ENCODE results near the gene UTS2B.
"Not testable (repeated sequence)": the region's sequence is repeated elsewhere in the genome, so short reads cannot be mapped to it uniquely, and the experiment has no call there.

The UTS2B gene

DNA sequence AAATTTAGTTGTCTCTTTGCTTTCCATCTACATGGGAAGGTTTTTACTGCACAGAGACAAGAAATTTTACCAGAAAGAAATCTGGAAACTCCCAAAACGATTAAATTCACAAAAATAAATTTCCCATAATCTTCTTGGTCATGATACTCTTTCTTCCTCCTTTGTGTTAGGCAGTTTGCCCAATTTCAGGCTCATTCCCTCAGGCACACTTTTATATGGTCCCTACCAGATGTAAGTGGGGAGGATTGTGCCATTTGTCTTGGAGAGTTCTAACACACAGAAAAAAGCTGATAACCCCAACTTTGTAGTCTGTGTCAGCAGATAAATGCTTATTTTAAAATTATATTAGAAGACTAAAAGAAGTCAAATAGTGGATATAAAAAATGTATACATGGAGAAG is 50.2 kb downstream of the UTS2B start:
- DNase-seq (ENCODE audit: low read depth, low spot score): no peak

DNA sequence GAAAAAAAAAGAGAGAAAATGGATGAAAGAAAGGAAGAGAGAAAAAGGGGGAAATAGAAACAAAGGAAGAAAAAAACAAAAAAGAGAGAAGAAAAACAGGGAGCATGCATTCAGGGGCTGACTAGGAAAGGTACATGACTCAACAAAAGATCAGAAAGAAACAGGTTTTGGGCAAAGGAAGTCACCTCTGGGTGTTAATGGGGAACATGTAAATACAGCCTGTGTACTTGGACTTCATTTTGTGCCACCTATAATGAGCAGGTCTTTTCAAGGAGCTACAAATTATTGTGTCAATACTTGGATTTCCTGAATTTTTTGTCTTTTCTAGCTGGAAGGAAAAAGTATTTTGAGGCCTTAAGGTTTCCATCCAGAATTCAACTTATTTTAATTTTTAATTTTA is 54.6 kb downstream of the UTS2B start:
- no peak for DNase-seq (ENCODE audit: low read depth, low spot score)

DNA sequence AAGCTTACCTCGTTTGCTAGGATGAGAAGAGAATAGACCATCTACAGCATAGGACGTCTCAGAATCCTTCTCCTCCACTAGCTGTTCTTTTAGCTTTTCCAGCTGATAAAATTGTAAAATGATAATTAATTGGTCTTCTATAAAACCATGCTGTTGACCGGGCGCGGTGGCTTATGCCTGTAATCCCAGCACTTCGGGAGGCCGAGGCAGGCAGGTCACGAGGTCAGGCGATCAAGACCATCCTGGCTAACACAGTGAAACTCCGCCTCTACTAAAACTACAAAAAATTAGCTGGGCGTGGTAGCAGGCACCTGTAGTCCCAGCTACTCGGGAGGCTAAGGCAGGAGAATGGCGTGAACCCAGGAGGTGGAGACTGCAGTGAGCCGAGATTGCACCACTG is 55.1 kb downstream of the UTS2B start:
- not testable (repeated sequence) for DNase-seq (ENCODE audit: low read depth, low spot score)

DNA sequence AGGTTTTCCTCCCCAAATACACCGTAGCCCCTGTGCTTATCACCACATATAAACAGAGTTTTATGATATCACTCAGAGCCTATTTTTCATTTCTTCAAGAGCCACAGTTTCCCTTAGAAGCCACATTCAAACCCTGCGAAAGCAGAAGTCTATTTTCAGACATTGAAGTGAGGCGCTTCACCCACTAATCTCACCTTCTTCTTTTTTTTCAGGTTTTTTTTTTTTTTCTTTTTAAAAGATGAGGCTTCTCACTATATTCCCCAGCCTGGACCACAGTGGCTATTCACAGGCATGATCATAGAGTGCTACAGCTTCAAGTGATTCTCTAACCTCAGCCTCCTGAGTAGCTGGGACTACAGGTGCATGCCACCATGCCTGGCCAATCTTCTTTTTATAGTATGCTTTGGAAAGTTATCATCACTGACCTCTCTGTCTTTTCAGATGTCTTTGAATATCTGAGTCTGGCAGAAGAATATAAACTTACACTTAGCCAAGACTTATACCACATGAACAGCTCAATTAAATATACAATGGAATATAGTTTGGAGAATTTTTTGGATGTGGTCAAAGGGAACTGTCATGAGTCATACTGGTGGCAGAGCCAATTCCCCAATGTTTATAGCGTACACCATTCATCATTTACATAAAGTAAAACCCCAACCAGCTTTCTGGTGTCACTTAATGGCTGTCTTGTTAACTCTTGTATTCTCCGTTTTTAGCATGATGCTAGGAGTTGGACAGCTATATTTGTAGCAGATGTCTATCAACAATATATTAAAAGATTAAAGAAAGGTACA is 60.8 kb downstream of the UTS2B start:
- no peak for DNase-seq (ENCODE audit: low read depth, low spot score)

DNA sequence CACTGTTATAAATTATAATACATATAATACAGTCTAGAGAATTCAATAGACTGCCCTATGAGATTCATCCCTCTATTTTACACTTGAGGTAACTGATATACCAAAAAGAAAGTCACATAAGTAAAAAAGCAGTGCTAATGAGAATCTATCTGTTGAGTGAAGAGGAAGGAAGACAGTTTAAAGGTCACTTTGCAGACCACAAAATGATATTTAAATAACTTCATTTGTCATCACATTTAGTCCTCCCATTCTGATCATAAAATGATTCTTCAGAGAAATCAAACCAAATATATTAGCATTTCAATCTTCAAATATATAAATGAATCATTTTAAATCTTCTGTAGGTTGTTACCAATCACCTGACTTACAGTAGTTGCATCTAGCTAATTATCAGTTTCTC is 61.6 kb downstream of the UTS2B start:
- DNase-seq (ENCODE audit: low read depth, low spot score): no peak

DNA sequence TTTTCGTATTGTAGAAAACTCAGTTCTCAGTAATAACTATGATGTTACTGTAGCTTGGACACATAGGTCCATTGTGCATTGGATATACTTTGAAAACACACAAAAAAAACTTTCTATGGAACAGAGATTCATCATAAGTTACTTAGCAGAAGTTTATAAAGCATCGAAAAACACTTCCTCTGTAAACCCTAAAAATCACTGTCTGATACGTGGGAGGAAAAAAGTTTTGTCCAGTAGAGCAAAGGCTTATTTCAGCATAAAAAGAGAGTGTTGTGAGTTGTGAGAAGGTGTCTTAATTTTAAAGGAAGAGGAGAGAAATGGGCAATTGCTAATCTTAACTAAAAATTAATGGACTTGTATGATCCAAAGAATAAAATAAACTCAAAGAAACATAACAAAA is 66.5 kb downstream of the UTS2B start:
- no peak for DNase-seq (ENCODE audit: low read depth, low spot score)

DNA sequence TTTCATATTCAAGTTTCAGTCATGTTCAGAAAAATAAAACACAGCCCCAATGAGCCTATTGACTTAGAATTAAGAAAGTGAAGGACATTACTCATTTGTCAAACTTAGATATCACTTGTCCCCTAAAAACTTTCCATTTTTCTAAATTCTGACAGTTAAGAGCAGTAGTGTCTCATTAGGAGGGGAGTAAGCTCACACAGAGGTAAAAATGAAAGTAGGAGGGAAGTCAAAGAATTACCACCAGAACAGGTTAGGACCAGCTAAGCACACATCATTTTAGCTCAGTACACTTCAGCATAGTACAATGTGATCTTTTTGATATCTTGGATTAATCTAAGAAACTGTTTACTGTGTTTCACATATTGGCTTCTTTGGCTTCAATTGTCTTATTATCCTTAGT is 67.0 kb downstream of the UTS2B start:
- DNase-seq (ENCODE audit: low read depth, low spot score): no peak

DNA sequence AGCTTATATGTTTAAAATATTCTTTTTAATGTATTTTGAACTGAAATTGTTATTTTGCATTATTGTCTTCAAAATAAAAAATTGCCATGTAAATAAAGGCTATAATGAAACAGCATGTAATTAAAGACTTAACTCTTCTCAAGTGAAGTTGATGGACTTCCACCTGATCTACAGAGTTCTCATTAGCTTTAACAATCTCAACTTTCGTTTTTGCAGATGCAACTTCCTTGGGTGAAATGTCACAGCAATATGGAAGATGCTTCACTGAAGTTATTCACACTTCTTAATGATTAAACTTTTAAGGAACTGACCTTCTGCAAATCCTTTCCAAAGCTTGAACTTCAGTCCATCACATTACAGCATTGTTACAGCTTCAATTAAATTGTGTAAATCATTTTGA is 67.7 kb downstream of the UTS2B start:
- DNase-seq (ENCODE audit: low read depth, low spot score): no peak

DNA sequence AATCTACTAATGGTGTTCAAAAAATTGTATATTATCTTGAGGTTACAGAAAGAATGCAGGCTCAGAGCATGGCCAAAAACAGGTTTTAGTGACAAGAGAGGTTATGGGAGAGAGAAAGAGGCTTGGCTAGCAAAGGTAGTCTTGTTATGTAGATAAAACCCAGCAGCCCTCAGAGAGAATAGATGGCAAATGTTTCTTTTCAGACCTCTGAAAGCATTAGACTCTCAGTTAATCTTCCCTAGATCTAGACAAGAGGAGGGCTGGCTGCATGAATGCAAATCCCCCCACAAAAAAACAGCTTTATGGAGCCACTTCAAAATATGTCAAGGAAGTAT is 69.1 kb downstream of the UTS2B start:
- DNase-seq (ENCODE audit: low read depth, low spot score): no peak

DNA sequence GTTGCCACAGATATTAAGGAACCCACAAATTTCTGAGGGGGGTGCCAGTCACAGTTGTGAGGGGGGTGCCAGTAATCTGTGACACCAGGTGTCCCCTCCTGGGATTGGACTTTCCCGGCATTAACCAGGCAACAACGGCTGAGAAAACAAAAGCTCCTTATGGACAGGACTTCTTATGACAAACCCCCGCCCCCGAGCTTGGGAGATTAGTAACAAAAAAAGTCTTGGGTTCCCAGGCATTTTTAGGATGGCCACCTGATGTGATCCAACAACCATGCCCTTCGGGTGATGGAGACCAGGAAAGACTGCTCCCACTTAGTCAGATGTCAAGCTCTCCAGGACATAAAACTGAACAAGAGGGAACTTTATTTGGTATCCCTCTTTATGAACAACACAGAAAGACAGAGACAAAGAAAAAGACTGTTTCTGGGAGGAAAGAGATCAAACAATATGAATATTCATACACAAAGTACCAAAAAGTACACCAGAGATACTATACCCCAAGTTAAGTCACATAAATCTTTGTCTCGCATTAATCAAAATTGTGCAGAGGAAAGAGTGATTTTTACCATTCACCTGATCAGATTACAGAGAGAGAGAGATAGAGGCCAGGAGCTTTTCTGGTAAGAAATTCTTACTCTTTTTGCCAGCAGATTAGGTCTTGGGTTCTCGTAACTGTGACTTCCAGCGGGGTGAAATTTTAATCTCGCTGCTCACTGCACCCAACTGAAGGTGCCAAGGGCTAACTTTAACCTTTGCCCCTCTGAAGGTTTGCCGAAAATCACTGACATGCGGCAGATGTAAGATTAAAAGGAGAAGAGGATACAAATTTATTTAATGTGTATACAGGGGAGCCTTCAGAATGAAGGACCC is 69.7 kb downstream of the UTS2B start:
- no peak for DNase-seq (ENCODE audit: low read depth, low spot score)

DNA sequence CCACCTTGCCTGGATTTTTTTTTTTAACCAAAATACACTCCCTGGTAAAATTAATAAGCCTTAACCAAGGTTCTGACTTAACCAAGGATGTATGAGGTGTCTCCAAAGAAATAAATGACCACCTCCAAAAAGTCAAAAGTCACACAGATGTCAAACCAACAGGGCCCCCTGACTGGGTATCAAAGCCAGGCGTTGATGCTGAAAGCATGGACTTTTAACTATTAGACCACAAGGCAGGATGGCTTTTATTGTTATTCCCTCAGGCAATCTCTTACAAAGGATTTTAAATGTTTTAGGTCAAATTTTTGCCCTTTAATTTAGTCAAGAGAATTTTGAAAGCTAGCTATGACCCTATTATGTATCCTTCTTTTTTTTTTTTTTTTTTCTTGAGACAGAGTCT is 70.8 kb downstream of the UTS2B start:
- no peak for DNase-seq (ENCODE audit: low read depth, low spot score)

DNA sequence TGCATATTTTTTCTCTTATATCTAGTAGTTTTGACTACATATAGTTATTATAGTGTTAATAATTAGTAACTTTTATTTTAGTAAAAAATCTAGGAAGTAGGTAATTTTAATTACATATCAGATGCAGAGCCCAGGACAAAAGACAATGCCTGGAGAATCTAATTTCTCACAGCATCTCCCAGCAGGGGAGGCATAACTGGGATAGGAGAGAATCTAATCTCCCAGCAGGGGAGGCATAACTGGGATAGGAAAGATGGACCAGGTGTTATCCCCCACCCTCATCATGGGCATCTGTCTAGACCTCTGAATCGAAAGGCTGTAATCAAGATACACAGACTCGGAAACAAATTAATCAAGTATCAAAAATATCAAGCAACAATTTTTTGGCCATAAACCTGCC is 73.0 kb downstream of the UTS2B start:
- DNase-seq (ENCODE audit: low read depth, low spot score): no peak

DNA sequence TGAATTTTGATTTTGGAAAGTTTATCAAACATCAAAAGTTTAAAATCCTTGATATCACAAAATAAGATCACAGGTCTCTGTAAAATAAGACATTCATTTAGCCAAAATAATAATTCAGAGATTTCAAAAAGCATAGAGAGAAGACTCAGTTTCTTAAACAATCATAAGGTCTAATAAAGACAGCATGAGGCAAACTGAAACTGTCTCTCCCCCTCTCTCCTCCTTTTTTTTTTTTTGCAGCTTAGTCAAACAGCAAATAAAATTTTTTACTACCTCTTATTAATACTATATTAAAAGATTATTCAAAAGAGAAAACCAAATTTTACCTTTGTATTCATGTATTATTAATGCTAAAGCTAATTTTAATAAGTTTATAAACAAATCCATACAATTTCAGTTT is 73.9 kb downstream of the UTS2B start:
- DNase-seq (ENCODE audit: low read depth, low spot score): no peak

DNA sequence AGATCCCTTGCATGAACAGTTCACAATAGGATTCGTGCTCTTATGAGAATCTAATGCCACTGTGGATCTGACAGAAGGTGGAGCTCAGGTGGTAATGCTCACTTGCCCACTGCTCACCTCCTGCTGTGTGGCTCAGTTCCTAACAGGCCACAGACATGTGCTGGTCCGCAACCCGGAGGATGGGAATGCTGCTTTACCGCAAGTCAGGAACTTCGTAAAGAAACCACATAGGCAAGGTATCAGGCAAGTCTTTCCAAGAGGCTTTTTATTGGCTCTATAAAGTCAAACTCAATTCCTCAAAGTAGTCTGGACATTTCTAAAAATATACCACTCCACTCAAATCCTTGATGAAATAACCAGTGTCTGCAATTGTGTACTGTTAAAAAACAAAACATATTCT is 75.2 kb downstream of the UTS2B start:
- no peak for DNase-seq (ENCODE audit: low read depth, low spot score)

DNA sequence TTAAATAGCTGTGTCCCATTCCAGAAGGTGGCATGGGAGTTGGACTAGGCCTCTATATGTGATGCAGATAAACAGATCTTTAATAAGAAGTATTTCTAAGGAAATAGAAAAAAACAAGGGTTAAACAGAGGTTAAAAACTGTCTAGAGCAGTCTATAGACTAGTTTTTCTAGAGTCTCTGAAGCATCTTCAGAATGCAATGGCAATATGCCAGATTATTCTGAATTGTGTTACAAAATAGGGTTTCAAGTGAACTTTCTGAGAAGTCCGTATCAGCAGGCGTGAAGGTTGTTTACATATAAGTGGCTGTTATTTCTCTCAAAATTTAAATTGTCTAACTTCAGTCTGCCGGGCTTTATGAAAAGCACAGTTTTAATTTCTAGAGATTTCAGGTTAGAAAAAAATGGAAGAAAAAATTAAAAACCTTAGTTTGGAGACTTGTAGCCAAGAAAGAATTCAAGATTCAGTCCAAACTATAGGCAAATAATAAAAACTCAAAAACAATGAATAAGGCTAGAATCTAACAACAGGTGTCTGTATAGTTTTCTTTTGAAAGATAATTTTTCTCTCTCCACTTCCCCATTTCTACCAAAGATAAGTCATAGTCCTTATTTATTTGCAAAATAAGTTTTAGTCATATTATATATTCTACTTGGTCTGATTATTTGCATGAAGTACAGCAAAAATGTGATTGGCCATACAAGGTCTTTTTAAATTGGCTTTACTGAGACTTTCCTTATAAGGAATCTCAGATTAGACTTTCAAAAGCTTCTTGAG is 76.0 kb downstream of the UTS2B start:
- DNase-seq (ENCODE audit: low read depth, low spot score): no peak

DNA sequence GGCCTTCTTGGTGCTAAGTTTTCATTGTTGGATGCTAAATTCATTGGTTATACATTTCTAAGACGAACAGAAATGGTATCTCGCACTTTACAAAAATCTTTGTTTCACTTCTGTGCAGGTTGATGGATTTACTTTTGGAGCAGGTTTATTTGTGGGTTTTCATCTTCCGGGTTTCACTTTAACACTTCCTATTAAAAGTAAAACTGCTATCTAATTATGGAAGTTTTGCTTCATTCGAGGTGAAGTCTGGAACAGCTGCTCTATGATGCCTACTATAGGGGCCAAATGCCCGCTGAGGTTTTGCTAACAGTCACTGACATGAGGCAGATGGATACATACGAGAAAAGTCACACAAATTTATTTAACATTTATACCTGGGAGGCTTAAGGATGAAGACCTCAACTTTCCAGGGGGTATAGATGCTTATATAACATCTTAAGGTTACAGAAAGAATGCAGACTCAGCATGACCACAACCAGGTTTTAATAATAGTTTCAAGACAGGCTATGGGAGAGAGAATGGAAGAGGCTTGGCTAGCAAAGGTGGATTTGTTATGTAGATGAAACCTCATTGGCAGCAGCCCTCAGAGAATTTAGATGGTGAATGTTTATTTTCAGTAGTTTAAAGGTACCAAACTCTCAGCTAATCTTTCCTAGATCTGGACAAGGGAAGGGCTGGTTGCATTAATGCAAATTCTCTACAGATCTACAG is 77.1 kb downstream of the UTS2B start:
- DNase-seq (ENCODE audit: low read depth, low spot score): no peak

DNA sequence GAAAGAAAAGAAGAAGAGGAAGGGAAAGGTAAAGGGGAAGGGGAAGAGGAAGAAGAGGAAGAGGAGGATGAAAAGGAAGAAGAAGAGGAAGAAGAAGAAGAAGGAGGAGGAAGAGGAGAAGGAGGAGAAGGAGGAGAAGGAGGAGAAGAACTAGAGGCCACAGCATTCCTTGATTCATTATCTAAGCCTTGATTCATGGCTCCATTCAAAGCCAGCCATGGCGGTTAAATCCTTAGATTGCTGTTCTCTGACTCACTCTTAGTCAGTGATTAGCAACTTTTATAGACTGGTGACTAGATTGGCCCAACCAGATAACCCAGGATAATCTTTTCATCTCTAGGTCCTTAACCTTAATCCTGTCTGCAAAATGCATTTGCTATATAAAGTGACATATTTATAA is 83.7 kb downstream of the UTS2B start:
- DNase-seq (ENCODE audit: low read depth, low spot score): no peak

DNA sequence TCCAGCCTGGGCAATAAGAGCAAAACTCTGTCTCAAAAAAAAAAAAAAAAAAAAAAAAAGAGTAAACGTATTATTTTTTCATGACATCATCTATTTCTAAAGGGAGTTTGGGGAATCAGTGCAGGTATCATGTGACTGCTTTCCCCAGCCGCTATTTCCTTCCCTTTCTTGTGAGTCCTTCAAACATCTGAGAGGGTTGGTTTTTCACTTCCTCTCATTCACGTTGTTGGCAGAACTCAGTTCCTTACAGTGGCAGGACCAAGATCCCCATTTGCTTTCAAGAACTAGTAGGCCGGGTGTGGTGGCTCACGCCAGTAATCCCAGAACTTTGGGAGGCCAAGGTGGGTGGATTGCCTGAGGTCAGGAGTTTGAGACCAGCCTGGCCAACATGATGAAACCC is 84.3 kb downstream of the UTS2B start:
- DNase-seq (ENCODE audit: low read depth, low spot score): not testable (repeated sequence)

DNA sequence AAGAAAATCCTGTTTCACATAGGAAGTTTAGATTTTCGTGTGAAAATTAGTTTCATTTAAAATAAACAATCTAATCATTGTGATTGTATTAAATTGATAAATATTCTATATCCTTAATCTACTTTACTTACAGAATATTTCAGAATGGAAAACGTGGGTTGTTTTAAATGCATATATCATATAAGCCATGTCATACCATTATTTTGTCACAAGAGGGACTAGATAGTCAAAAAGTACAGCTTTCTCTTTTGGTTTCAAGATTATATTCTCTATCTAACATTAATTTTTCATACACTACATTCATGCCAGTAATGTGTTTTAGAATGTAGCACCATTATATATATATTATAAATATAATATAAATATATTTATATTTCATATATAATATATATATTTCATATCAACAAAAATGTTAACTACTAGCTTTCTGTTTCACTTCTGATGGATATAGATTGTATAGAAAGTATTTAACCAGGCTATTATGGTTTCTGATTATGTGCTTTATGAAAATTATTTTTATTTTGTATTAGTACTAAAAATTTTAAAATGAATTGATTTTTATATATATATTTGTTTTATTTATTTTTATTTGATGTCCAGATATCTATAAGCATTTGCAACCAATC is 86.0 kb downstream of the UTS2B start:
- DNase-seq (ENCODE audit: low read depth, low spot score): no peak

DNA sequence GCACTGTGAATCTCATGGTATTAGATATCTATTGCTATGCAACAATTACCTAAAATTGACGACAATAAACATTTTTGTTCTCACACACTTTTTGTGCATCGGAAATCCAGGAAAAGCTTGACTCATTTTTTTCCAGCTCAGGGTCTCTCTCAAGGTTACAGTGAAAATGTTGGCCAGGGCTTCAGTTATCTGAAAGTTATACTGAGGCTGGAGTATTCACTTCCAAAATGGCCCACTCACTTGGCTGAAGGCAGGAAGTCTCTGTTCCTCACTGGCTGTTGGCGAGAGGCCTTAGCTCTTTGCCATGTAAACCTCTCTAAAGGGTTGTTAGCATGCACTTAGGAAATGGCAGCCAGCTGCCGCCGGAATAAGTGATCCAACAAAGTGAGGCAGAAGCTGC is 89.8 kb downstream of the UTS2B start:
- no peak for DNase-seq (ENCODE audit: low read depth, low spot score)

DNA sequence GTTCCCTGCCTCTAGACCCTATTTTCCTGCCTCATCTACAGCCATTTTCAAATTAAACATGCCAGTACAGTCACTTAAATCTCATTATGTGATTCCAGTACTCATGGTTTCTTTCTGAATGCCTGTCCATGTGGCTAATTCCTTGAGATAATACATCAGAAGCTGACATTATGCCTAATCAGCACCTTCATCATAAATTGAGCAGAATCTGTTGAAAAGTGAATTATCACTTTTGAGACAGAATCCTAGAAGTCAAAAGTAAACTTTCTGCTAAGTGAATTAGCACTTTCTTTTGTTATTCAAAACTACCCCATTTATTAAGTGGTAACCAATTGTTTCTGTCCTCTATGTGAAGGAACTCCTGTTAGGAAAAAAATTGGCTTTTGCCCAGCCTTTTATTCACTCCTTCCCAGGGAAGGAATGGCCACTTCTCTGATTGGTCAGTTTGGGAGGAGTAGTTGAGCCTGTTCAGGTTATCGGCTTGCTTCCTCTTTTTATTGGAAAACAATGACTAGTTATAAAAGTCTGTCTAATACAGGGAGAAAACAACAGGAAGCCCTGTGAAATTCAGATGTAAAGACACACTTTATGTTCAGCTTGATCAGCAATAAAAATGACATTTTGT is 90.8 kb downstream of the UTS2B start:
- DNase-seq (ENCODE audit: low read depth, low spot score): no peak

All from activated CD4-positive, CD25-positive, alpha-beta regulatory T cell treated with anti-CD3 and anti-CD28 coated beads, Interleukin-2, amount 50 U/mL, for 16 hours (primary cell).